K562 (cell line): ENCODE results near the gene ARFGAP3. TPM values are rescaled to one million over a fixed set of nuclear protein-coding genes. Genes with fewer than 3 reads are reported as not detected.

Source experiments
- EHMT2 ChIP-seq: fragments of 450-650 bp; IDR thresholded peaks from 2 replicates; pipeline ENCODE4 v1.6.1; 2018; ENCODE audit warnings: antibody characterized with exemption
- HDAC1 ChIP-seq, 2 experiments: fragments of 450-650 bp; IDR thresholded peaks; 2 replicates each; pipeline ENCODE4 v1.6.1; 2016 to 2017; ENCODE audit warnings: inconsistent platforms in 1 of 2, mild to moderate bottlenecking in 1 of 2, moderate library complexity in 1 of 2
- NFYB ChIP-seq: IDR thresholded peaks from 2 replicates; pipeline ENCODE4 v1.6.1; 2011; ENCODE audit warnings: mild to moderate bottlenecking, moderate library complexity; ENCODE audit not compliant: insufficient read length; ENCODE audit errors: extremely low read depth
- RFX1 ChIP-seq: fragments of 450-650 bp; IDR thresholded peaks from 2 replicates; pipeline ENCODE4 v1.6.1; 2016; ENCODE audit warnings: mild to moderate bottlenecking, moderate library complexity
- ZNF316 ChIP-seq: fragments of 450-650 bp; IDR thresholded peaks from 2 replicates; pipeline ENCODE4 v1.6.1; 2016
- polyA plus RNA-seq, 8 experiments: library from polyadenylated mRNA; depleted of rRNA in 4 of 8; stranded (reverse) in 5 of 8; unstranded in 3 of 8; fragments of >200 nt; fragmentation: Nextera tagmentation in 2 of 8; fragmentation: Illumina TruSeq in 1 of 8; extraction: Ambion mirVana in 2 of 8; extraction: Trizol in 1 of 8; gene quantifications; 2 replicates each; pipeline versions ENCODE4 v1.2.1 to v1.2.3, GENCODE V29; 2011 to 2014; ENCODE audit warnings: inconsistent platforms in 1 of 8, missing spikeins in 1 of 8
- total RNA-seq, 7 experiments: library from RNA; depleted of rRNA in 6 of 7; stranded (reverse); fragments of >200 nt in 6 of 7; fragmentation: Illumina TruSeq in 2 of 7; extraction: Trizol in 2 of 7; gene quantifications; 2 replicates each; pipeline versions ENCODE4 v1.2.1 to v1.2.3, GENCODE V29; 2011 to 2021; ENCODE audit warnings: low replicate concordance in 1 of 7
- TF ChIP-seq, protein P1 (sequence below): fragments of 200-600 bp; sonication (generic); IDR thresholded peaks from one replicate; pipeline ENCODE4 v1.6.1; 2012; ENCODE audit warnings: mild to moderate bottlenecking, low read depth, low read length, inconsistent platforms
- TF ChIP-seq, protein P2 (sequence below), 3 experiments: IDR thresholded peaks in 2 of 3; conservative IDR thresholded peaks in 1 of 3; 2 replicates each; pipeline ENCODE4 v1.5.1; 2011 to 2012; ENCODE audit warnings: low read length in 3 of 3, mild to moderate bottlenecking in 3 of 3, control low read depth in 2 of 3, improper control_type of control experiment in 1 of 3, inconsistent platforms in 1 of 3, low read depth in 1 of 3, mixed read lengths in 1 of 3, moderate library complexity in 1 of 3; ENCODE audit not compliant: insufficient read depth in 2 of 3
- TF ChIP-seq, protein P3 (sequence below): fragments of 450-650 bp; IDR thresholded peaks from 2 replicates; pipeline ENCODE4 v1.6.1; 2016; ENCODE audit warnings: low read depth, mild to moderate bottlenecking, moderate library complexity
- TF ChIP-seq, protein P4 (sequence below): fragments of 450-650 bp; IDR thresholded peaks from 2 replicates; pipeline ENCODE4 v1.6.1; 2018; ENCODE audit warnings: mild to moderate bottlenecking, low read depth; ENCODE audit not compliant: partially characterized antibody
- TF ChIP-seq, protein P5 (sequence below): fragments of 450-650 bp; IDR thresholded peaks from 2 replicates; pipeline ENCODE4 v1.6.1; 2016; ENCODE audit warnings: missing biosample characterization, missing genetic modification characterization

The ARFGAP3 gene
- total and polyA plus RNA-seq, 9 of the 15 experiments (the other 6 are each of a cell fraction or from before 2014, with no cell fraction given) = 14.2 to 31.9 (median 22.7) TPM

DNA sequence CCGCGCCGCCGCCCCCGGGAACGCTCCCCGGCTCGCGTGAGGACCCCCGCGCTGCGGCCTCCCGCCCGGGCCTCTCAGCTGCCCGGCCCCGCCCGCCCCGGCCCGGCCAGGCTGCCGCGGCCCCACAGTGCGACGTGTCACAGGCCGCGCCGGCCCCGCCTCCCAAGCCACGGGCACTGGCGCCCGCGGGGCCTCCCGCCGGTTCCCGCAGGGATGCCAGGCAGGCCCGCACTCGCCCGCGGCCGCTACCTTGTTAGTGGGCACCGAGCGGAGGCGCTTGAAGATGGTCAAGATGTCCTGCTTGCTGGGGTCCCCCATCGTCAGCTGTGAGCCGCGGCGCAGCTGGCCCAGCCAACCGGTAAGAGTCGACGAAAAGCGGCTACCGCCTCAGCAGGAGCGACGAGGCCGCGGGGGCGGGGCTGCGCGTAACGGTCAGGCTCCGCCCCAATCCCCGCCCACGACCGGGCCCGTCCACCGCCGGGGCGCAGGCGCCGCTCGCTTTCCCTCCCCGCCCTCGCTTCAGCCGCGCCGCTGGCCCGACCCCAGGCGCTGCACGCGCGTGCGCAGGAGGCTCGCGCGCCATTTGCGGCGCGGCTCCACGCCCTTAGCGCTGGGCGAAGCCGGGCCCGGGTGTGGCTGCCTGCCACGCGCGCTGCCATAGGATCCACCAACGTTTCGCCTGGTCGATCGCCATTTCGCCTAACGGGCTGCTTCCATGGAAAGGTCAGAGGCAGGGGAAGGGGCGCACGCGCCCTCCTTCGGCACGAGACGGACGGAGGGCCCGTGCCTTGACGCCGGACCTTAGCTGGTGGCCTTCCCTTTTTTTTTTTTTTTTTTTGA lies at the start of gene ARFGAP3 (continued):
- TF ChIP-seq, protein P1, sequence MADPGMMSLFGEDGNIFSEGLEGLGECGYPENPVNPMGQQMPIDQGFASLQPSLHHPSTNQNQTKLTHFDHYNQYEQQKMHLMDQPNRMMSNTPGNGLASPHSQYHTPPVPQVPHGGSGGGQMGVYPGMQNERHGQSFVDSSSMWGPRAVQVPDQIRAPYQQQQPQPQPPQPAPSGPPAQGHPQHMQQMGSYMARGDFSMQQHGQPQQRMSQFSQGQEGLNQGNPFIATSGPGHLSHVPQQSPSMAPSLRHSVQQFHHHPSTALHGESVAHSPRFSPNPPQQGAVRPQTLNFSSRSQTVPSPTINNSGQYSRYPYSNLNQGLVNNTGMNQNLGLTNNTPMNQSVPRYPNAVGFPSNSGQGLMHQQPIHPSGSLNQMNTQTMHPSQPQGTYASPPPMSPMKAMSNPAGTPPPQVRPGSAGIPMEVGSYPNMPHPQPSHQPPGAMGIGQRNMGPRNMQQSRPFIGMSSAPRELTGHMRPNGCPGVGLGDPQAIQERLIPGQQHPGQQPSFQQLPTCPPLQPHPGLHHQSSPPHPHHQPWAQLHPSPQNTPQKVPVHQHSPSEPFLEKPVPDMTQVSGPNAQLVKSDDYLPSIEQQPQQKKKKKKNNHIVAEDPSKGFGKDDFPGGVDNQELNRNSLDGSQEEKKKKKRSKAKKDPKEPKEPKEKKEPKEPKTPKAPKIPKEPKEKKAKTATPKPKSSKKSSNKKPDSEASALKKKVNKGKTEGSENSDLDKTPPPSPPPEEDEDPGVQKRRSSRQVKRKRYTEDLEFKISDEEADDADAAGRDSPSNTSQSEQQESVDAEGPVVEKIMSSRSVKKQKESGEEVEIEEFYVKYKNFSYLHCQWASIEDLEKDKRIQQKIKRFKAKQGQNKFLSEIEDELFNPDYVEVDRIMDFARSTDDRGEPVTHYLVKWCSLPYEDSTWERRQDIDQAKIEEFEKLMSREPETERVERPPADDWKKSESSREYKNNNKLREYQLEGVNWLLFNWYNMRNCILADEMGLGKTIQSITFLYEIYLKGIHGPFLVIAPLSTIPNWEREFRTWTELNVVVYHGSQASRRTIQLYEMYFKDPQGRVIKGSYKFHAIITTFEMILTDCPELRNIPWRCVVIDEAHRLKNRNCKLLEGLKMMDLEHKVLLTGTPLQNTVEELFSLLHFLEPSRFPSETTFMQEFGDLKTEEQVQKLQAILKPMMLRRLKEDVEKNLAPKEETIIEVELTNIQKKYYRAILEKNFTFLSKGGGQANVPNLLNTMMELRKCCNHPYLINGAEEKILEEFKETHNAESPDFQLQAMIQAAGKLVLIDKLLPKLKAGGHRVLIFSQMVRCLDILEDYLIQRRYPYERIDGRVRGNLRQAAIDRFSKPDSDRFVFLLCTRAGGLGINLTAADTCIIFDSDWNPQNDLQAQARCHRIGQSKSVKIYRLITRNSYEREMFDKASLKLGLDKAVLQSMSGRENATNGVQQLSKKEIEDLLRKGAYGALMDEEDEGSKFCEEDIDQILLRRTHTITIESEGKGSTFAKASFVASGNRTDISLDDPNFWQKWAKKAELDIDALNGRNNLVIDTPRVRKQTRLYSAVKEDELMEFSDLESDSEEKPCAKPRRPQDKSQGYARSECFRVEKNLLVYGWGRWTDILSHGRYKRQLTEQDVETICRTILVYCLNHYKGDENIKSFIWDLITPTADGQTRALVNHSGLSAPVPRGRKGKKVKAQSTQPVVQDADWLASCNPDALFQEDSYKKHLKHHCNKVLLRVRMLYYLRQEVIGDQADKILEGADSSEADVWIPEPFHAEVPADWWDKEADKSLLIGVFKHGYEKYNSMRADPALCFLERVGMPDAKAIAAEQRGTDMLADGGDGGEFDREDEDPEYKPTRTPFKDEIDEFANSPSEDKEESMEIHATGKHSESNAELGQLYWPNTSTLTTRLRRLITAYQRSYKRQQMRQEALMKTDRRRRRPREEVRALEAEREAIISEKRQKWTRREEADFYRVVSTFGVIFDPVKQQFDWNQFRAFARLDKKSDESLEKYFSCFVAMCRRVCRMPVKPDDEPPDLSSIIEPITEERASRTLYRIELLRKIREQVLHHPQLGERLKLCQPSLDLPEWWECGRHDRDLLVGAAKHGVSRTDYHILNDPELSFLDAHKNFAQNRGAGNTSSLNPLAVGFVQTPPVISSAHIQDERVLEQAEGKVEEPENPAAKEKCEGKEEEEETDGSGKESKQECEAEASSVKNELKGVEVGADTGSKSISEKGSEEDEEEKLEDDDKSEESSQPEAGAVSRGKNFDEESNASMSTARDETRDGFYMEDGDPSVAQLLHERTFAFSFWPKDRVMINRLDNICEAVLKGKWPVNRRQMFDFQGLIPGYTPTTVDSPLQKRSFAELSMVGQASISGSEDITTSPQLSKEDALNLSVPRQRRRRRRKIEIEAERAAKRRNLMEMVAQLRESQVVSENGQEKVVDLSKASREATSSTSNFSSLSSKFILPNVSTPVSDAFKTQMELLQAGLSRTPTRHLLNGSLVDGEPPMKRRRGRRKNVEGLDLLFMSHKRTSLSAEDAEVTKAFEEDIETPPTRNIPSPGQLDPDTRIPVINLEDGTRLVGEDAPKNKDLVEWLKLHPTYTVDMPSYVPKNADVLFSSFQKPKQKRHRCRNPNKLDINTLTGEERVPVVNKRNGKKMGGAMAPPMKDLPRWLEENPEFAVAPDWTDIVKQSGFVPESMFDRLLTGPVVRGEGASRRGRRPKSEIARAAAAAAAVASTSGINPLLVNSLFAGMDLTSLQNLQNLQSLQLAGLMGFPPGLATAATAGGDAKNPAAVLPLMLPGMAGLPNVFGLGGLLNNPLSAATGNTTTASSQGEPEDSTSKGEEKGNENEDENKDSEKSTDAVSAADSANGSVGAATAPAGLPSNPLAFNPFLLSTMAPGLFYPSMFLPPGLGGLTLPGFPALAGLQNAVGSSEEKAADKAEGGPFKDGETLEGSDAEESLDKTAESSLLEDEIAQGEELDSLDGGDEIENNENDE = no peak
- peak in 1 of 2 experiments; percentile 72; a peak in 2 of 4 replicates for TF ChIP-seq HDAC1 (IDR thresholded peaks at IDR 0.05)
- no peak for TF ChIP-seq RFX1
- TF ChIP-seq, protein P2, sequence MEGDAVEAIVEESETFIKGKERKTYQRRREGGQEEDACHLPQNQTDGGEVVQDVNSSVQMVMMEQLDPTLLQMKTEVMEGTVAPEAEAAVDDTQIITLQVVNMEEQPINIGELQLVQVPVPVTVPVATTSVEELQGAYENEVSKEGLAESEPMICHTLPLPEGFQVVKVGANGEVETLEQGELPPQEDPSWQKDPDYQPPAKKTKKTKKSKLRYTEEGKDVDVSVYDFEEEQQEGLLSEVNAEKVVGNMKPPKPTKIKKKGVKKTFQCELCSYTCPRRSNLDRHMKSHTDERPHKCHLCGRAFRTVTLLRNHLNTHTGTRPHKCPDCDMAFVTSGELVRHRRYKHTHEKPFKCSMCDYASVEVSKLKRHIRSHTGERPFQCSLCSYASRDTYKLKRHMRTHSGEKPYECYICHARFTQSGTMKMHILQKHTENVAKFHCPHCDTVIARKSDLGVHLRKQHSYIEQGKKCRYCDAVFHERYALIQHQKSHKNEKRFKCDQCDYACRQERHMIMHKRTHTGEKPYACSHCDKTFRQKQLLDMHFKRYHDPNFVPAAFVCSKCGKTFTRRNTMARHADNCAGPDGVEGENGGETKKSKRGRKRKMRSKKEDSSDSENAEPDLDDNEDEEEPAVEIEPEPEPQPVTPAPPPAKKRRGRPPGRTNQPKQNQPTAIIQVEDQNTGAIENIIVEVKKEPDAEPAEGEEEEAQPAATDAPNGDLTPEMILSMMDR (IDR thresholded peaks at IDR 0.05 in 2 of 3, conservative IDR thresholded peaks at IDR 0.05 in 1 of 3; ENCODE audit: insufficient read depth in 2 of 3, low read depth in 1 of 3, low read length in 3 of 3) = no peak
- TF ChIP-seq, protein P3, sequence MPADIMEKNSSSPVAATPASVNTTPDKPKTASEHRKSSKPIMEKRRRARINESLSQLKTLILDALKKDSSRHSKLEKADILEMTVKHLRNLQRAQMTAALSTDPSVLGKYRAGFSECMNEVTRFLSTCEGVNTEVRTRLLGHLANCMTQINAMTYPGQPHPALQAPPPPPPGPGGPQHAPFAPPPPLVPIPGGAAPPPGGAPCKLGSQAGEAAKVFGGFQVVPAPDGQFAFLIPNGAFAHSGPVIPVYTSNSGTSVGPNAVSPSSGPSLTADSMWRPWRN = no peak
- no peak for TF ChIP-seq NFYB
- no peak for TF ChIP-seq ZNF316
- TF ChIP-seq, protein P4, sequence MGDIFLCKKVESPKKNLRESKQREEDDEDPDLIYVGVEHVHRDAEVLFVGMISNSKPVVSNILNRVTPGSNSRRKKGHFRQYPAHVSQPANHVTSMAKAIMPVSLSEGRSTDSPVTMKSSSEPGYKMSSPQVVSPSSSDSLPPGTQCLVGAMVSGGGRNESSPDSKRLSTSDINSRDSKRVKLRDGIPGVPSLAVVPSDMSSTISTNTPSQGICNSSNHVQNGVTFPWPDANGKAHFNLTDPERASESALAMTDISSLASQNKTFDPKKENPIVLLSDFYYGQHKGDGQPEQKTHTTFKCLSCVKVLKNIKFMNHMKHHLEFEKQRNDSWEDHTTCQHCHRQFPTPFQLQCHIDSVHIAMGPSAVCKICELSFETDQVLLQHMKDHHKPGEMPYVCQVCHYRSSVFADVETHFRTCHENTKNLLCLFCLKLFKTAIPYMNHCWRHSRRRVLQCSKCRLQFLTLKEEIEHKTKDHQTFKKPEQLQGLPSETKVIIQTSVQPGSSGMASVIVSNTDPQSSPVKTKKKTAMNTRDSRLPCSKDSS = no peak
- TF ChIP-seq EHMT2 = no peak
- TF ChIP-seq, protein P5, sequence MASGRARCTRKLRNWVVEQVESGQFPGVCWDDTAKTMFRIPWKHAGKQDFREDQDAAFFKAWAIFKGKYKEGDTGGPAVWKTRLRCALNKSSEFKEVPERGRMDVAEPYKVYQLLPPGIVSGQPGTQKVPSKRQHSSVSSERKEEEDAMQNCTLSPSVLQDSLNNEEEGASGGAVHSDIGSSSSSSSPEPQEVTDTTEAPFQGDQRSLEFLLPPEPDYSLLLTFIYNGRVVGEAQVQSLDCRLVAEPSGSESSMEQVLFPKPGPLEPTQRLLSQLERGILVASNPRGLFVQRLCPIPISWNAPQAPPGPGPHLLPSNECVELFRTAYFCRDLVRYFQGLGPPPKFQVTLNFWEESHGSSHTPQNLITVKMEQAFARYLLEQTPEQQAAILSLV (tag) = no peak
